ENCODE results near the gene SERGEF.

DNA sequence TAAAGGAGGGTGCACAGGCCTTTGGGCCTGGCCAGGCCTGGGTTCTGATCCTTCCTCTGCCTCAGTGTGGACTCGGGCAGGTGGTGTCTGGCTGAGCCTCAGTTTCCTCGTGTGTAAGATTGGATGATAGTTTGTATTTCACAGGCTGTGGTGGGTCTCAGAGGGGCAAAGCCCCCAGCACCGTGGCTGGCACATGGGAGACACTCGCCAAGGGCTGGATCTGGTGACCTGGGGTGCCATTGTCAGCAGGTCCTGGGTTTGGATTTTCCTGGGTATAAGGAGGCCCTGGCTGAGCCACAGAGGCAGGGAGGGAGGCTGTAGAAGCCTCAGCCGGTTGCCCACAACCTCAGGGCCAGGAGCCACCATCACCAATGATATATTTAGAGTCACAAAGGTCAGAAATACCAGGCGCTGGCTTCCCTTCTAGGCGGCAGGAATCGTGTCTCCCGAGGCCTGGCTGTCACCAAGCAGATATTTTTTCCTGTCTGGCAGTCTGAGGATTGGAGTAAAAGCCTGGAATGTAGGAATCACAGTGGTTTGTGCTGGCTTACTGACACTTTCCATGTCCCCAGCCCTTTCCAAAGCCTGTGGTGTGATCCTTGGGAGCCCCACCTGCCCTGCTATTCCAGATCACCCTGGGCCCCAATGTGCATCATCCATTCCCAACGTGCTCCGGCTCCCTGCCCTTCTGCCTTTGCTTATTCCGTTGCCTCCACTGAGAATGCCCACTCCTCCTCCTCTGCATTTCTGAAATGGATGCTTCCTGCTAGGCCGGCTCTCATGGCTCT, 262.6 kb downstream of the SERGEF start:
- TF ChIP-seq, protein P1, sequence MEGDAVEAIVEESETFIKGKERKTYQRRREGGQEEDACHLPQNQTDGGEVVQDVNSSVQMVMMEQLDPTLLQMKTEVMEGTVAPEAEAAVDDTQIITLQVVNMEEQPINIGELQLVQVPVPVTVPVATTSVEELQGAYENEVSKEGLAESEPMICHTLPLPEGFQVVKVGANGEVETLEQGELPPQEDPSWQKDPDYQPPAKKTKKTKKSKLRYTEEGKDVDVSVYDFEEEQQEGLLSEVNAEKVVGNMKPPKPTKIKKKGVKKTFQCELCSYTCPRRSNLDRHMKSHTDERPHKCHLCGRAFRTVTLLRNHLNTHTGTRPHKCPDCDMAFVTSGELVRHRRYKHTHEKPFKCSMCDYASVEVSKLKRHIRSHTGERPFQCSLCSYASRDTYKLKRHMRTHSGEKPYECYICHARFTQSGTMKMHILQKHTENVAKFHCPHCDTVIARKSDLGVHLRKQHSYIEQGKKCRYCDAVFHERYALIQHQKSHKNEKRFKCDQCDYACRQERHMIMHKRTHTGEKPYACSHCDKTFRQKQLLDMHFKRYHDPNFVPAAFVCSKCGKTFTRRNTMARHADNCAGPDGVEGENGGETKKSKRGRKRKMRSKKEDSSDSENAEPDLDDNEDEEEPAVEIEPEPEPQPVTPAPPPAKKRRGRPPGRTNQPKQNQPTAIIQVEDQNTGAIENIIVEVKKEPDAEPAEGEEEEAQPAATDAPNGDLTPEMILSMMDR (IDR thresholded peaks at IDR 0.05 in 8 of 11, conservative IDR thresholded peaks at IDR 0.05 in 3 of 11), result no peak
- TF ChIP-seq POLR2AphosphoS5 (IDR thresholded peaks at IDR 0.05), result no peak

All from spleen (tissue), 7 donors.